GM21515 (cell line): ENCODE measurements around the gene AARS2.

Source experiments
- ATAC-seq: cut with Tn5 transposase; IDR thresholded peaks from one replicate; pipeline ENCODE4 v1.9.1; 2021; ENCODE audit not compliant: unreplicated experiment

The AARS2 gene

GRCh38 chr6:44251576-44252524, 61.3 kb downstream of the AARS2 start:
- ATAC-seq, result no peak

GRCh38 chr6:44250718-44251123, 62.4 kb downstream of the AARS2 start:
- no peak for ATAC-seq

- no peak for ATAC-seq
Measured at GRCh38 chr6:44250067-44250717, 63.0 kb downstream of the AARS2 start.
